OCI-LY3 (cell line): Measurements from ENCODE around the gene TMEM114.

Source experiments
- H2AFZ ChIP-seq: fragments of 200-600, 300-600 bp; shearing (Covaris generic); 2 replicates; pipeline ENCODE4 v1.6.0; 2014; ENCODE audit warnings: antibody characterized with exemption, low read depth, low read length
- H3K27ac ChIP-seq: fragments of 200-600, 300-600 bp; sonication (generic); 2 replicates; pipeline ENCODE4 v1.5.1; 2014; ENCODE audit warnings: mild to moderate bottlenecking, low read length, moderate library complexity, mixed read lengths
- H3K27me3 ChIP-seq: fragments of 200-600, 300-600 bp; sonication (generic); 2 replicates; pipeline ENCODE4 v1.6.1; 2014; ENCODE audit warnings: low read depth, low read length, mixed read lengths
- H3K36me3 ChIP-seq: fragments of 200-600, 300-600 bp; sonication (generic); replicated peaks from 2 replicates; pipeline ENCODE3; 2014; ENCODE audit warnings: low read depth, low read length, mixed read lengths
- H3K4me1 ChIP-seq: fragments of 300-600, 200-600 bp; sonication (generic); 2 replicates; pipeline ENCODE4 v1.6.1; 2014; ENCODE audit warnings: low read length, mixed read lengths
- H3K4me2 ChIP-seq: fragments of 200-600, 300-600 bp; sonication (generic); 2 replicates; pipeline ENCODE4 v1.6.1; 2014; ENCODE audit warnings: low read length, mixed read lengths
- H3K4me3 ChIP-seq: fragments of 300-600, 200-600 bp; sonication (generic); 2 replicates; pipeline ENCODE4 v1.5.1; 2014; ENCODE audit warnings: antibody characterized with exemption, mild to moderate bottlenecking, low read length, moderate library complexity
- H3K79me2 ChIP-seq: fragments of 300-600, 200-600 bp; shearing (Covaris generic); 2 replicates; pipeline ENCODE4 v1.6.1; 2014; ENCODE audit warnings: mild to moderate bottlenecking, low read length, mixed read lengths
- H3K9ac ChIP-seq: fragments of 300-600, 200-600 bp; shearing (Covaris generic); 2 replicates; pipeline ENCODE4 v1.6.0; 2014; ENCODE audit warnings: mild to moderate bottlenecking, low read length, moderate library complexity
- H3K9me3 ChIP-seq: fragments of 200-600, 300-600 bp; shearing (Covaris generic); 2 replicates; pipeline ENCODE4 v1.6.1; 2014; ENCODE audit warnings: low read length, mixed read lengths; ENCODE audit not compliant: insufficient read depth
- H4K20me1 ChIP-seq: fragments of 200-600, 300-600 bp; sonication (generic); 2 replicates; pipeline ENCODE4 v1.6.1; 2016; ENCODE audit warnings: low read length, mixed read lengths; ENCODE audit not compliant: insufficient read depth
- EZH2phosphoT487 ChIP-seq: fragments of 200-600 bp; shearing (Covaris generic); IDR thresholded peaks from 2 replicates; pipeline ENCODE4 v1.6.1; 2018; ENCODE audit warnings: antibody characterized with exemption, mixed run types, low read depth
- TF ChIP-seq, protein P1 (sequence below): fragments of 200-600, 300-600 bp; sonication (generic); IDR thresholded peaks from 2 replicates; pipeline ENCODE4 v1.5.1; 2014; ENCODE audit warnings: antibody characterized with exemption, low read length, low read depth

Gene TMEM114

DNA sequence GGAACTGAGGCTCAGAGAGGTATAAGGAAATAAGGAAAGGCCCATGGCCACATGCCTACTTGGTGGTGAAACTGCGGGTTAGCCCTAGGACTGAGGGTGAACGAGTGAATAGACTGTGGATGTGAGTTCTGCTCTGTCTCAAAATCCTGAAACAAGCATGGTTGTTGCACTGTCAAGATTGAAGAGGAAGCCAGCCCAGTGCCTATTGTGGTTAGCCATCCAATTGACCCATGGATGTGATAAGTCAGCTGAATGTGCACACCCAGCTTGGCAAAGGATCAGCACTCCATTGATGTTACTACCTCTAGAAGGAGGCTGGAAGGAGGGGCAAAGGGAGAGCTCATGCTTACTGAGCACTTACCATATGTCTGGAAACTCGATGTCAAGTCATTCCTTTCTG is 4.5 kb downstream of the TMEM114 start:
- Histone ChIP-seq H3K27ac (no peak overlapping the region), H3K79me2 (no peaks in the 10 kb centered on the region), H3K9ac (no peak overlapping the region), H3K4me1 (peaks cover 5% of the 10 kb centered on the region), H2AFZ (no peak overlapping the region), H3K4me3 (no peak overlapping the region), H3K9me3 (no peaks in the 10 kb centered on the region), H3K27me3 (no peaks in the 10 kb centered on the region), H4K20me1 (no peaks in the 10 kb centered on the region), H3K4me2 (no peak overlapping the region), H3K36me3 (no peaks in the 10 kb centered on the region)
- TF ChIP-seq, protein P1, sequence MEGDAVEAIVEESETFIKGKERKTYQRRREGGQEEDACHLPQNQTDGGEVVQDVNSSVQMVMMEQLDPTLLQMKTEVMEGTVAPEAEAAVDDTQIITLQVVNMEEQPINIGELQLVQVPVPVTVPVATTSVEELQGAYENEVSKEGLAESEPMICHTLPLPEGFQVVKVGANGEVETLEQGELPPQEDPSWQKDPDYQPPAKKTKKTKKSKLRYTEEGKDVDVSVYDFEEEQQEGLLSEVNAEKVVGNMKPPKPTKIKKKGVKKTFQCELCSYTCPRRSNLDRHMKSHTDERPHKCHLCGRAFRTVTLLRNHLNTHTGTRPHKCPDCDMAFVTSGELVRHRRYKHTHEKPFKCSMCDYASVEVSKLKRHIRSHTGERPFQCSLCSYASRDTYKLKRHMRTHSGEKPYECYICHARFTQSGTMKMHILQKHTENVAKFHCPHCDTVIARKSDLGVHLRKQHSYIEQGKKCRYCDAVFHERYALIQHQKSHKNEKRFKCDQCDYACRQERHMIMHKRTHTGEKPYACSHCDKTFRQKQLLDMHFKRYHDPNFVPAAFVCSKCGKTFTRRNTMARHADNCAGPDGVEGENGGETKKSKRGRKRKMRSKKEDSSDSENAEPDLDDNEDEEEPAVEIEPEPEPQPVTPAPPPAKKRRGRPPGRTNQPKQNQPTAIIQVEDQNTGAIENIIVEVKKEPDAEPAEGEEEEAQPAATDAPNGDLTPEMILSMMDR: no peak
- no peak for TF ChIP-seq EZH2phosphoT487

DNA sequence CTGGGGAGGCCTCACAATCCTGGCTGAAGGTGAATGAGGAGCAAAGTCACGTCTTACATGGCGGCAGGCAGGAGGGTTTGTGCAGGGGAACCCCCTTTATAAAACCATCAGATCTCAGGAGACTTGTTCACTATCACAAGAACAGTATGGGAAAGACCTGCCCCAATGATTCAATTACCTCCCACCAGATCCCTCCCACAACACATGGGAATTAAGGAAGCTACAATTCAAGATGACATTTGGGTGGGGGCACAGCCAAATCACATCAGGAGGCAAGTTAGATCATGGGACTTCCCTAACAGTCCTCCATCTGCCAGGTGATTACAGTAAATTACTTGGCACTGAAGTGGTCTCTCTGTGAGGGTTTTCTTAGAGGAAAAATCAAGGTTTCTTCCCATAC is 5.3 kb downstream of the TMEM114 start:
- Histone ChIP-seq H3K4me1 (peaks cover 5% of the 10 kb centered on the region), H3K27ac (no peak overlapping the region), H3K79me2 (no peaks in the 10 kb centered on the region), H4K20me1 (no peaks in the 10 kb centered on the region), H3K4me2 (no peak overlapping the region), H3K4me3 (no peak overlapping the region), H3K9ac (no peak overlapping the region), H3K36me3 (no peaks in the 10 kb centered on the region), H3K27me3 (no peaks in the 10 kb centered on the region), H3K9me3 (no peaks in the 10 kb centered on the region), H2AFZ (no peak overlapping the region)
- TF ChIP-seq, protein P1: no peak
- TF ChIP-seq EZH2phosphoT487: no peak

DNA sequence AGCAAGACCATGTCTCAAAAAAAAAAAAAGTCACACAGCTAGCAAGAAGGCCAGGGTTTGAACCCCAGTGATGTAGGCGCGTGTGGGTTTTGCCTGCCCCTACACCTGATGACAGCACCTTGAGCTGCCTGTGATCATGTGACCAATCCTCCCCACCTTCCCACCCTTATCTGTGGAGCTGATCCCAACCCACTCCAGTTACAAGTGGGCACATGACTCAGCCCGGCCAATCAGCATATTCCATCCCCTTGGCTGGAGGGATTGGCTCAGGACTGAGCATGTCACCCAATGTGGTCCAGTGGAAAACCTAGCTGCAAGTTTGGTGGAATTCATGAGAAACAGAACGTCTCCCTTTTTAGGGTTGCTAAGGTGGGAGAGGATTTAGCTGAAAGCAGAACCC is 6.6 kb downstream of the TMEM114 start:
- Histone ChIP-seq H3K4me3 (no peak overlapping the region), H3K4me1 (peaks cover 5% of the 10 kb centered on the region), H4K20me1 (no peaks in the 10 kb centered on the region), H3K9ac (no peak overlapping the region), H3K27ac (no peak overlapping the region), H3K27me3 (no peaks in the 10 kb centered on the region), H3K36me3 (no peaks in the 10 kb centered on the region), H3K9me3 (no peaks in the 10 kb centered on the region), H3K79me2 (no peaks in the 10 kb centered on the region), H3K4me2 (no peak overlapping the region), H2AFZ (no peak overlapping the region)
- no peak for TF ChIP-seq EZH2phosphoT487

DNA sequence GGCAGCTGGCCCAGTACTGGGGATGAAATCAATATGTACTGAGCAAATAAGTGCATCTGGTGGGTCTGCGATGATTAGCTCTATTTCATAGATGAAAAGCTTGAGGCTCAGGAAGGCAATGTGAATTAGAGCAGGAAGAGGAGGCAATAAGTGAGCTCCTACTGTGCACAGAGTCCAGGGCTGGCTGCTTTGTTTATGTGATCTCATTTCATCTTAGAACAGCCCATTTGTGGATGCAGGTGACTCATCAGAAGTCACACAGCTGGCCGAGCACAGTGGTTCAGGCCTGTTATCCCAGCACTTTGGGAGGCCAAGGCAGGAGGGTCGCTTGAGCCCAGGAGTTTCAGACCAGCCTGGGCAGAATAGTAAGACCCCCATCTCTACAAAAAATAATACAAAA is 7.1 kb downstream of the TMEM114 start:
- Histone ChIP-seq H3K4me3 (no peak overlapping the region), H3K27ac (no peak overlapping the region), H3K4me1 (peaks cover 5% of the 10 kb centered on the region), H3K27me3 (no peaks in the 10 kb centered on the region), H3K36me3 (no peaks in the 10 kb centered on the region), H3K79me2 (no peaks in the 10 kb centered on the region), H3K4me2 (no peak overlapping the region), H3K9me3 (no peaks in the 10 kb centered on the region), H3K9ac (no peak overlapping the region), H2AFZ (no peak overlapping the region), H4K20me1 (no peaks in the 10 kb centered on the region)
- TF ChIP-seq, protein P1: no peak
- TF ChIP-seq EZH2phosphoT487: no peak
